Measurements from ENCODE around the gene SKP1.
"Not testable (repeated sequence)": the region's sequence is repeated elsewhere in the genome, so short reads cannot be mapped to it uniquely, and the experiment has no call there.

Gene SKP1

DNA sequence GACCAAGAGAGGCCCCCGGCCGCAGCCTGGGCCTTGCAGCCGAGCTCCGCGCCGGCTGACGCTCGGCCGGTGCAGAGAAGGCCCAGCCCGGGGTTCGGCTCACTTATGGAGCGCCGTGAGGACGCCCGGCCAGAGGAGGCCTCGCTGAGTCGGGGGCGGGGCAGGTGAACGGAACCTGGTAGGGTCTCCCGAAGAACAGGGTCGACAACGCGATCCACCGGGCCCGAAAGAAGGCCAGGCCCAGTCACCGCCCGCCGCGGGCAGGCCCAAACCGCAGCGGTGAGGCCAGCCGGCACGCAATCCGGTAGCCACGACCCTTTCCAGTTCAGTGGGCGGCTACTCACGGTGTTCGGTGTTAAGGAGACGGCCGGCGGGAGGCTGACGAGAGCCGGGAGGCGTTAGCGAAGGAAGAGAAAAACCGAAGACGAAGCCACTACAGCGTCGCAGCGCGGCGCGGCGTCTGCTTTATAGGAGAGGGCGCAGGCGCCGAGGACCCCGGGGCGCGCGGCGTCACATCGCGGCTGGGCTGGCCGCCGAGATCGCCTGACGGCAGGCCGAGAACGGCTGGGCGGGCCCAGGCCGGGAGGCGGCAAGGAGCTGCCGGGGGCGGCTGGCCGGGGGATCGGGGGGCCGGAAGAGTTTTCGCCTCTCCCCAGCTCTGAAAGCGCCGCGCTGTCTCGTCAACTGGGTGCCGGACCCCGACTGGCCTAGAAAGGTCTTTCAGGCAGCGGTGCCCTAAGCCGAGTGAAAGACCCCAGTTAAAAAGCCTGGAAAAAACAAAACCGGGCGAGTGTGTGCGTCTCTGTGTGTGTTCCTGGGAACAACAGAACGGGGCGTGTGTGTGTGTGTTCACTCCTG lies at the start of gene SKP1:
SKP1 (minus strand) TSS at position 440 of the 858 bp plus-strand sequence. CDS start 2,928 bp downstream, outside the sequence.
- DNase-seq = peak; percentile 86 to 88

DNA sequence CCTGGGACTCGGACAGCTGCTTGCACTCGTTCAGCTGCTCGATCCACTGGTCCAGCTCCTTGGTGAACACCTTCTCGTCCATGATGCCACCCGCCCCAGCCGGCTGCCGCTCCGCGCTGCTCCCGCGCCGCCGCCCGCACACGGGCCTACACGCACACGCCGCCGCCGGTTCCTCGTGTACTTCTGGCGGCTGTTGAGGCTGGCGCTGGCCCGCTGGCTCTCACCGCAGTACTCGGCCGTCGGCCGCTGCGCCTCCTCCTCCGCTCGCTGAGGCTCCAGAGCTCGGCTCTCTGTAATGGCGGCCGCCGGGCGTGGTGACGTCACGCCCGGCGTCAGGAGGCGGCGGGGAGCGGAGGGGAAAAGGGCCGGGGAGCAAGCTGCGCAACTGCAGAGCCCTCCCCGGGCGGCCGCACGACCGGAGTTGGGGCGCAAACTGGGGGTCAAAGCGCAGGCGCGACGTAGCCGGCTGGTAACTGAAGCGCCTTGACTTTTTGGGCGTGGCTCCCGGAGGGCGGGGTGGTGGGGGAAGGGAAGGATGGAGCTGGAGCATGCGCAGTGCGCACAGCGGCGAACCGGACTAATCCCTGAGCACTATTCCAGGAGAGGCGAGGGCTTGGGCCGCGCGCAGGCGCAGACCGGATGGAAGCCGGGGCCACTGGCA lies 49.2 kb upstream of the SKP1 start, which contains the start of gene PPP2CA:
PPP2CA (minus strand) TSS at position 294 of the 661 bp plus-strand sequence; CDS start at position 82, 212 bp downstream.
- peak; percentile 100 for DNase-seq

DNA sequence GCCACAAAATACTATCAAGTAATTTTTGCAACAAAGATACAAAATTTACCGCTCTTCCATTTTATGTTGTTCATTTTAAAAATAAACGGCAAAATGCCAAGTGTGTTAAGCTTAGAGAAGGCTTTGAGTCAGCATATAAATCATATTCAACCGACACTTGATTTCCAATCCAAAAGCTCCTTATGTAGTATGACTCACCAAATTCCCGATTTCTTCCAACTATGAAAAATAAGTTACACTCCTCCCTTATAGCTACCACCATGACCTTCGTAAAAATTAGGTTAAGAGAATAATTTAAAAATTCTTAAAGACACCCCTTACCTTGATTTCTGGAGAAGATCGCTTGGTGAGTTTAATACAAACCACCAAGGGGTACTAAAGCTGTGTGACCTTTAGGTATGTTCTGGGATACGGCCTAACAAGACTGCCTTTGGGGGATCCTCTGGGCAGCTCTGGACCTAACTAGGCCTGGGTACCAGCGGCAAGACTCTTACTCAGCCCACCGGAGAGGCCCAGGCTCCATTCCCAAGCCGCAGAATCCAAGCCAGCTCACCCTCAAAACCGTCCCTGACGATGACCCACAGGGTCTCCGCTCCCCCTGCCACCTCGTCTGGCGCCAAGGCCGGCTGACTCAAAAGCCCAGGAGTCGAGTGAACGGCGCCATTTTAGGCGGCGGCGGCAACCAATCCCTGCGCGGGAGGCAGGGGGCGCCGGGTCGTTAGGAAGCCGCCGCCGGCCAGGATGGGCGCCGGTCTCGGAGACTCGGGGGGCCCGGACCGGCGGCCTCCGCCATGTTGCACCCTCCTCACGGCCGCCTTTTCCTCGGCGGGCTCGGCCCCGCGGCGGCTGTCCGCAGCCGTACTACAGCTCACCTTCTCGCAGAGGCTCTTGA lies 48.4 kb upstream of the SKP1 start:
- peak; percentile 68 to 72 for DNase-seq

DNA sequence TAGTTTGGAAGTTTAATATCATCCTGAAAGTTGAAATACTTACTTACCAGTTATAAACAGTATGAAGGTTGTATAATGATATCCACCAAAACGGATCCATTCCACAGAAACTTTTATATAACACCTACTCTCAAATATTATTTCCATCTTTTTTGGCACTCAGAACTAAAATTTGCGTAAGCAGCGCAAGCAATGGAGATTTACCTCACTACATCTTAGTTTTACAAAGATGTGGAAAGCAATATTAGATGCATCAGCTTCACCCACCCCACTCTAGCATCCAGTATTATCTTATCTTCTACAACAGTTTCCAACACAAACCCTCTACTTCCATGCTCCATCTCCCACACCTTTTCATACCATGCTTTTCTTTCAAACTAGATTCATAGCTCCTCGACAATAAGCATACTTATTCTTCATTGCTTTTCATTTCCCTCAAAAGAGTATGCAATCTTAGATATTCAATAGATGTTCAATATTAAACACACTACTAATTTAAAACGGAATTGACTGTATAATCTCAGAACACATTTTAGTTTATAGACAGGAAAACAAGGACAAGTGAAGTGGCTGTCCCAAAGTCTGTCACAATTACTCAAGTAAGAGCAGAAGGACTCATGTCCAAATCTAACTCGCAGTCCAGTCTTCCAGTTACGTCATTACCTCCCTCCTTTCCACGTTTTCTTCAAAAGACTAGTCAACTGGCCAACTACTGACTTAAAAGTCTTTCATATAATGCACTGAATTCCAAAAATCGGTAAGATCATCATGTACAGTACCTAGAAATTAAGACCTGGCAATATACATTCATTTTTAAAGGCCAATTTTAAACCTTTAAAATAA lies 46.9 kb upstream of the SKP1 start:
- DNase-seq = no peak

DNA sequence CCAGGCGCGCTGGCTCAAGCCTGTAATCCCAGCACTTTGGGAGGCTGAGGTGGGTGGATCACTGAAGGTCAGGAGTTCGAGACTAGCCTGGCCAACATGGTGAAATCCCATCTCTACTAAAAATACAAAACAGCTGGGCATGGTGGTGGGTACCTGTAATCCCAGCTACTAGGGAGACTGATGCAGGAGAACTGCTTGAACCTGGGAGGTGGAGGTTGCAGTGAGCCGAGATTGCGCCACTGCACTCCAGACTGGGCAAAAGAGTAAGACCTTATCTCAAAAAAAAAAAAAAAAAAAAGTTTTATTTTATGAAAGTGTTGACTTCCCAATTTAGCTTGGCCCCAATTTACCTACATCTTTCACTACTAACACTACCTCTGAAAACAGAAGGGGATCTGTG lies 44.9 kb upstream of the SKP1 start:
- DNase-seq = not testable (repeated sequence)

DNA sequence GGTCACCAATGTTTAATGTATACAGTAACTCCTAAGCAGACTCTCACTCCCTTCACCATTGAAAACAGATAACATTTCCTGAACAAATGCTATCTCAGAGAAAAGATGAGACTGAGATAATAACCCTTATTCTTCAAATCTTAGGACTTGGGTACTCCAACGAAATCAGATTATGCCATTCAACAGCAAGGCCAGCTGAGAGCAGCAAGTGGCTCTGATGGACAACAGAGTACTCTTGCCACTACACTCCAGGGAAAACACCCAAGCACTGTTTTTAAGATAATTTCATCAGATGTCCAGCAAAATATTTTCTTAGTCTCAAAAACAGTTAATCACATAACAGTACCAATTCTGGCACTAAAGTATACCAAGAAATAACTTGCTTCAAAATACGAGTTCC lies 39.0 kb upstream of the SKP1 start:
- no peak for DNase-seq

DNA sequence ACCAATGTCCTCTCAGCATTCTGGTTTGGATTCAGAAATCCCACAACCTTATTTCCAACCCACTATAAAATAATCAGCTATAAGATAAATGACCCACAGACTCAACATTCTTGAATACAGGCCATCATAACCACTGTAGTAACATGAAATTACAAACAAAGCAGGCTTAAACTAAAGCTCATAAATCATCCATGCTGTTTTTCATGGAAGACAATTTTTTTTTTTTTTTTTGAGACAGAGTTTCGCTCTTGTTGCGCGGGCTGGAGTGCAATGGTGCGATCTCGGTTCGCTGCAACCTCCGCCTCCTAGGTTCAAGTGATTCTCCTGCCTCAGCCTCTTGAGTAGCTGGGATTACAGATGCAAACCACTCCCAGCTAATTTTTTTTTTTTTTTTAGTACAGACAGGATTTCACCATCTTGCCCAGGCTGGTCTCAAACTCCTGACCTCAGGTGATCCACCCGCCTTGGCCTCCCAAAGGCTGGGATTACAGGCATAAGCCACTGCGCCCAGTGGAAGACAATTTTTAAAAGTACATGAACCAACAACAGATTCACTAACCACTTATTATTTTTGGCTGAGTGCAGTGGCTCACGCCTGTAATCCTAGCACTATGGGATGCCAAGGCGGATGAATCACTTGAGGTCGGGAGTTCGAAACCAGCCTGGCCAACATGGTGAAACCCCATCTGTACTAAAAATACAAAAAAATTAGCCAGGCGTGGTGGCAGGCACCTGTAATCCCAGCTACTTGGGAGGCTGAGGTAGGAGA lies 34.7 kb upstream of the SKP1 start:
- not testable (repeated sequence) for DNase-seq

DNA sequence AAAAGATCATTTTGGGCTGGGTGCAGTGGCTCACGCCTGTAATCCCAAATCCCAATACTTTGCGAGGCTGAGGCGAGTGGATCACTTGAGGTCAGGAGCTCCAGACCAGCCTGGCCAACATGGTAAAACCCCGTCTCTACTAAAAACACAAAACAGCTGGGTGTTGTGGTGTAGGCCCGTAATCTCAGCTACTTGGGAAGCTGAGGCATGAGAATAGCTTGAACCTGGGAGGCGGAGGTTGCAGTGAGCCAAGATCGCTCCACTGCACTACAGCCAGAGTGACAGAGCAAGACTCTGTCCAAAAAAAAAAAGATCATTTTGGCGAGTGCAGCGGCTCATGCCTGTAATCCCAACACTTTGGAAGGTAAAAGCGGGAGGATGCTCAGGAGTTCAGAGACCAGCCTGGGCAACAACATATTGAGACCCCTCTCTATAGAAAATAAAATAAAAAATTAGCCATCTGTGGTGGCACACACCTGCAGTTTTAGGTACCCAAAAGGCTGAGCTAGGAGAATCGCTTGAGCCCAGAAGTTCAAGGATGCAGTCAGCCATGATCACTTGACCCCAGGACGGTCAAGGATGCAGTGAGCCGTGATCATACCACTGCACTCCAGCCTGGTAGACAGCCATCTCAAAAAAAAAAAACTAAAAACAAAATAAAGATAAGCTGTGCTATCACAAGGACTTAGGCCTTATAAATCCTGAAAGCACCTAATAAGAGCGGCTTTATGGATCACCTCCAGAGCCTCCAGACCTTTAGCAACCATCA lies 32.9 kb upstream of the SKP1 start:
- no peak for DNase-seq

DNA sequence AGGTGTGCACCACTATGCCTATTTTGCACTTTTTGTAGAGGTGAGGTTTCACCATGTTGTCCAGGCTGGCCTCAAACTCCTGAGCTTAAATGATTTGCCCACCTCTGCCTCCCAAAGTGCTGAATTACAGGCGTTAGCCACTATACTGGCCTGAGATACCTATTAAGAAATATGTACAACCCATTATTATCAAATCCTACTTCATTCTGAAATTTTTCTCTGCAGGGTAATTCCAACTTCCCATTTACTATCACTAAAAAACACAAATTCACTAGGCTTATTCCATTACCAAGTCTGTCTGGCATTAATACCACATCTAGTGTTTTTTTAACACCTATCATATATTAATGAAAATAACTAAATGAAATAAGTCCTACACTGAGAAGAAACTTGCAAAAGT lies 30.9 kb upstream of the SKP1 start:
- no peak for DNase-seq

DNA sequence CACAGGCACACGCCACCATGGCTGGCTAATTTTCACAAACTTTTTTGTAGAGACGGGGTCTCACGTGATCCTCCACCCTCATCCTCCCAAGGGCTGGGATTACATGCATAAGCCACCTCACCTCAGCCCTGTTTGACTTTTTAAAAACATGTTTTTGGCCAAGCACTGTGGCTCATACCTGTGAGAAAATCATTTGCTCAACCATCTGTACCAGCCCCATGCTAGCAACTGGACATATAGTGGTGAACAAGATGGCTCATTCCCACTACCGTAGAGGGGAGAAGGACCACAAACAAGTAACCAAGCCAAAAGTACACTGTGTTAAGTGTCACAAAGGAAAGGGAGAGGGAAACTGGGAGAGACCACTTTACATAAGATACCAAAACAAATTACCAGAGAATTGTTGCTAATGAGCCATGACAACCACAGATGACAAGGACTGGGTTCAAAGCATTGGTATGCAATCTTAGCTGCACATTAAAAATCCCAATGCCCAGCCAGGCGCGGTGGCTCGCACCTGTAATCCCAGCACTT lies 29.9 kb upstream of the SKP1 start:
- no peak for DNase-seq

DNA sequence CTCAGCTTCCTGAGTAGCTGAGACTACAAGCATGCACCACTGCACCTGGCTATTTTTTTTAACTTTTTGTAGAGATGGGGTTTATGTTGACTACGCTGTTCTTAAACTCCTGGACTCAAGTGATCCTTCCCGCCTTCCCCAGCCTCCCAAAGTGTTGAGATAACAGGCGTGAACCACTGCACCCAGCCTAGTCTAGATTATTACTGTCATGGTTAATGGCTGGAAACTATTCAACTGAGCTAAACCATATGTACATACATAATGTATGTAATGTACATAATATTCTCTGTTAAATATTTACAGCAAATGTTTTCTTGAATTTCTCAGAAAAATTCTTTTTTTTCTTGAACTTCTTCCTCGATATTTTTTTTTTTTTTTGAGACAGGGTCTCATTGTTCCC lies 27.8 kb upstream of the SKP1 start:
- DNase-seq = no peak

DNA sequence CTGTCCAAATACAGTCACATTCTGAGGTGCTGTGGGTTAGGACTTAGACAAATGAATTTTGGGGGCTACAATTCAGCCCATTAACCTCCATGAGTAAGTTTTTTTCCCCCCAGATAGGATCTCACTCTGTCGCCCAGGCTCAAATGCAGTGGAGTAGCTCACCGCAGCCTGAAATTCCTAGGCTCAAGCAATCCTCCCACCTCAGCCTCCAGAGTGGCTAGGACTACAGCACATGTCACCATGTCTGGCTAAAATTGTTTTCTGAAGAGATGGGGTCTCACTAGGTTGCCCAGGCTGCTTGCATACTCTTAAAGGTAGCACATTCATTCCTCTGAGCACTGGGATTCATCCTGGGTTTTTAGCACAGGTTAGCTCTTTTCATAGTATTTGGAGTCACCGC lies 26.9 kb upstream of the SKP1 start:
- no peak for DNase-seq

DNA sequence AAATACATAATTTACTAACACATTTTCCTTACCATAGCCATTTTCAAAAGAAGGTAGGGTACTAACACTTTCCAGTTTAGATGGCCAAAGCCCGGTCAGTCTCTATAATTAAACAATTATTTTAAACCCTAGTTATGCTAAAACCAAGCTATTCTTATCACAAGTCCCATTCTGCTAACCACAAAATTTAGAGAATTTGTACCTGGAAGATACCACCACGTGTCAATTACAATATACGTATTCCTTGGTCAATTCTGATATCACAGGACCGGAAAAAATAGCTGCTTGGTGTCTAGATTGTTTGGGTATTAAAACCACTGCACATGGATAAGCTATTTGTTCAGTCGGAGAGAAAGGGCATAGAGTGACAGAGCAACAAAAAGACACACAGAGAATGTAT lies 18.9 kb upstream of the SKP1 start:
- DNase-seq = no peak

DNA sequence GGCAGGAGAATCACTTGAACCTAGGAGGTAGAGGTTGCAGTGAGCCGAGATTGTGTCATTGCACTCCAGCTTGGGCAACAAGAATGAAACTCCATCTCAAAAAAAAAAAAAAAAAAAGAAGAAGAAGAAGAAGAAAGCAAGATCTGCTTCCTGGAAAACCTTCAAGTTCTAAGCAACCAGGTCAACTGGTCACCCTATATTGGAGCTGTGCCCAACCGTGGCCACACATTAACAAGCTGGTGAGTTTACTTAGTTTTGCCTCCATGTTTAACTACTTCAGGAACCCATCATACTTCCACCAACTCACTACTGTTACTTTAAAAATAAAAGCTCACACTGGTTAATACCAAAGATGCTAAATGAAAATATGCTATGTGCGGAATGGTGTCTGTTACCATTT lies 12.3 kb upstream of the SKP1 start:
- no peak for DNase-seq

DNA sequence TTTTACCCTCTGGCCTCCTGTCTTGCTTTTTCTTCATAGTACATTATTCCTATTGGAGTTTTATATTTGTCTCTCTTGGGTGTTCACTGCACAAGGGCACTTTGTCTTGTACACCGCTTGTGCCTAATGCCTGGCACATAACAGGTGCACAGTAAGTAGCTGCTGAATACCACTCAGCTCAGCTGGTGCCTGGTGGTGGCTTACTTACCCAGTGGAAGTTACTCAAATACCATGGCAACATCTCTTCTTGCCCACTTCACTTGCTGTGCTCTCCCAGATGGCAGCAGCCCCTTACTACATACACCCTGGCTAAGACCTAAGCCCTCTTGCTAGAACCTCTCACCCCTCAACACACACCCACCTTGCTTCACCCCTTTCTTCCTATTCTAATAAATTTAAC lies 11.3 kb upstream of the SKP1 start:
- no peak for DNase-seq

DNA sequence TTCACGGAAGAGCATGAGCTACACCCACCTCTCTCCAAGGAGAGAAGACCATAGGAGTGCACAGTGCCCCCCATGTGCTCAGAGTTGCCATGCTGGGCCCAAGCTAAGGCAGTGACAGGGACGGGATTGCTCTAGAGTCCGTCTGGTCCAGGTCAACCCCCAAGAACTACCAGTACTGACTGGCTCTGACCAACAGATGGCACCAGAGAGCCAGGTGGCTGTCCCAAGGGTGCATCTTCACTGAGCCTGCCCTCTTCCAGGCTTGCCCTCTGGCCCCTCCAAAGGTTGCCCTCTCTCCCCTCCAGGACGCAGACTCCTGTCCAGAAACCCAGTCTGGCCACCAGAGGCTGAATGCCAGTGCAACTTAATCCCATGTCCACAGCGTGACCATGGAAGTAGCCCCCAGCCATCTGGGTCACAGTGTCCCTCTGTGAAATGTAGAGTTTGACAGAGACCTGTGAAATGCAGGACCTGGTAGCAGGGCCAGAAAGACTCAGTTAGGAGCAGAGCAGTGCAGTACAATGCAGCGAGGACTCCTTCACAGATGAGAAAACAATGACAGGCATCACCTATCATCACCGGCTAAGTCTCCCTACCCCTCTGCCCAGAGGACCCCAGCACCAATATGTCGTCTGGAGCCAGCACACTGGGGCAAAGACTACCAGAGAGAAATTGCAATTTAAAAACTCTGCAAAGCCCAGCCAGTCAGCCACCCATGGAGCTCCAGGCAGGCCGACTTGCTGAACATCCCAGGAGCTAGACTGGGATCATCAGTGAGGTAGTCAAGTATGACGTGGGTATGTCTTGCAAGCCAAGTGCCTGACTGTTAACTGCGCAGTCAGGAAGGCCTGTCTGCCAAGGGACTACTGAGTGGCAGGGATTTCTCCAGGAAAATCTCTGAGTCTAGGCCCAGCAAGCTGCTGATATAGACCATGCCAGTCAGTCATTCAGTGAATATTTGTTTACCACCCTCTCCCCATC lies 7.7 kb upstream of the SKP1 start:
- DNase-seq = peak; percentile 76 to 82

DNA sequence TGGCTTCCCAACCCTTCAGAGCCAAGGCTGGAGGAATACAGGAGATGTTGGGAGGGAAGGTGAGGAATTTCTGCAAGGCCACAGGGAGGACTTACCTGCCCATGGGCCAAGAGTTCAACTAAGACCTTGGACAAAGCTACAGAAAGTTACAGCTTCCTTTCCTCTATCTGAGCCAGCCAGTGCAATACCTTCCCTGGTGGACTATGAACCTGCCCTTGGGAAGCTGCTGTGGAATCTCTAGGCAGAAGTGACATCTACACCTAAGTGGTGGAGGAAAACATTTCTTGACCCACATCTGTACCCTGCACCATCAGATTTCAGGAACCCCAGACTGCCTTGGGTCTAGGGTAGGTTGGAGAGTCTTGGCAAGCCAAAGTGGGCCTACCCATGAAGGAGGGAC lies 6.7 kb upstream of the SKP1 start:
- no peak for DNase-seq

DNA sequence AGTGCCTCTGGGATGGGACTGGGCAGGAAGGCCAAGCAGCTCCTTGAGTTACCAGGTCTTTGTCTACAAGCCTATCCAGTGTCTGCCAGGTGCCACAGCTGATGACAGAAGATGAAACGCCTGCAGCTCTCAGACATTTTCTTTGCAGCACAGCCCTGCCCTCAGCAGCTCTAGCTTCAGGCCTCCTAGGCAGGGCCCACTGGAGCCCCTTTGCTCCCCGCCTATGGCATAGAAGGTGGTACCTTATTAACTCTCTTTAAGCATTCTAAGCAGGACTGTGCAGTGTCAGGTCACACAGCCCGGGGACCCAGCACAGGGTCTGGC lies 1.3 kb upstream of the SKP1 start:
- no peak for DNase-seq
